GM23338 (cell line): ENCODE data around the gene DAZAP1. TPM values are rescaled to one million over a fixed set of nuclear protein-coding genes. Genes with fewer than 3 reads are reported as not detected.
A peak's percentile ranks its signal among the peaks of the same experiment; 100 is the strongest.

ENCODE experiments used
- ATAC-seq: fragments of 200-7000 bp; cut with Tn5 transposase; 3 replicates; pipeline ENCODE4 v1.9.1; 2020
- DNase-seq: peaks from one replicate; pipeline ENCODE4 v3.0.0-alpha.2; 2015; ENCODE audit warnings: low spot score
- H2AFZ ChIP-seq: fragments of 200-600 bp; sonication (generic); 2 replicates; pipeline ENCODE4 v1.8.0; 2016; ENCODE audit warnings: antibody characterized with exemption, mild to moderate bottlenecking, moderate library complexity
- H3F3A ChIP-seq: fragments of 200-600 bp; sonication (generic); replicated peaks from 2 replicates; pipeline ENCODE4 v1.8.0; 2017; ENCODE audit warnings: antibody characterized with exemption, mixed run types, low read depth
- H3K27ac ChIP-seq: fragments of 200-600 bp; sonication (generic); 2 replicates; pipeline ENCODE4 v1.6.1; 2016; ENCODE audit warnings: low read depth
- H3K27me3 ChIP-seq: fragments of 200-600 bp; sonication (generic); 2 replicates; pipeline ENCODE4 v1.8.0; 2016; ENCODE audit warnings: mild to moderate bottlenecking, mixed run types, moderate library complexity; ENCODE audit not compliant: insufficient read depth
- H3K36me3 ChIP-seq: fragments of 200-600 bp; sonication (generic); 2 replicates; pipeline ENCODE4 v1.8.0; 2016; ENCODE audit warnings: mild to moderate bottlenecking; ENCODE audit not compliant: insufficient read depth
- H3K4me1 ChIP-seq: fragments of 200-600 bp; sonication (generic); 2 replicates; pipeline ENCODE4 v1.8.0; 2016; ENCODE audit warnings: mild to moderate bottlenecking, moderate library complexity; ENCODE audit not compliant: insufficient read depth
- H3K4me2 ChIP-seq: fragments of 200-600 bp; sonication (generic); 2 replicates; pipeline ENCODE4 v1.7.1; 2017; ENCODE audit warnings: mixed run types
- H3K4me3 ChIP-seq: fragments of 200-600 bp; sonication (generic); 2 replicates; pipeline ENCODE4 v1.6.1; 2016; ENCODE audit warnings: mixed run types
- H3K79me2 ChIP-seq: fragments of 200-600 bp; sonication (generic); replicated peaks from 2 replicates; pipeline ENCODE4 v1.8.0; 2017; ENCODE audit warnings: mild to moderate bottlenecking; ENCODE audit not compliant: insufficient read depth
- H3K9me2 ChIP-seq: fragments of 200-600 bp; sonication (generic); 2 replicates; pipeline ENCODE4 v1.8.0; 2017; ENCODE audit not compliant: insufficient read depth
- H4K20me1 ChIP-seq: fragments of 200-600 bp; sonication (generic); replicated peaks from 2 replicates; pipeline ENCODE4 v1.8.0; 2017; ENCODE audit warnings: mild to moderate bottlenecking; ENCODE audit not compliant: insufficient read depth
- H3K27ac Mint-ChIP-seq: 2 replicates; pipeline ENCODE4 v1.8.0; 2020; ENCODE audit warnings: inconsistent platforms, mild to moderate bottlenecking, moderate library complexity, mixed read lengths
- H3K27me3 Mint-ChIP-seq: 3 replicates; pipeline ENCODE4 v1.8.0; 2022; ENCODE audit warnings: low read depth, mild to moderate bottlenecking, moderate library complexity, mixed read lengths, inconsistent platforms; ENCODE audit not compliant: insufficient read depth, poor library complexity
- H3K36me3 Mint-ChIP-seq: 3 replicates; pipeline ENCODE4 v1.8.0; 2021; ENCODE audit warnings: low read depth, mild to moderate bottlenecking, inconsistent platforms, moderate library complexity, mixed read lengths
- H3K4me1 Mint-ChIP-seq: 3 replicates; pipeline ENCODE4 v1.8.0; 2020; ENCODE audit warnings: mild to moderate bottlenecking, inconsistent platforms, mixed read lengths
- H3K4me3 Mint-ChIP-seq: 3 replicates; pipeline ENCODE4 v1.8.0; 2021; ENCODE audit warnings: moderate library complexity, mild to moderate bottlenecking, inconsistent platforms, mixed read lengths
- H3K9me3 Mint-ChIP-seq: 3 replicates; pipeline ENCODE4 v1.8.0; 2020; ENCODE audit warnings: moderate library complexity, mild to moderate bottlenecking, inconsistent platforms, mixed read lengths
- CREB1 ChIP-seq: fragments of 250-450 bp; sonication (Bioruptor Pico); IDR thresholded peaks from 2 replicates; pipeline ENCODE4 v1.5.0; 2020; ENCODE audit warnings: low read depth, mild to moderate bottlenecking, moderate library complexity
- CTCF ChIP-seq, 2 experiments: fragments of 200-600 bp in 1 of 2; sonication (generic) in 1 of 2; conservative IDR thresholded peaks; 2 replicates each; pipeline versions ENCODE4 v1.5.1 to v1.6.1; 2016 to 2017; ENCODE audit warnings: antibody characterized with exemption in 2 of 2, low read depth in 2 of 2, mild to moderate bottlenecking in 2 of 2, moderate library complexity in 1 of 2
- ETS1 ChIP-seq: IDR thresholded peaks from 2 replicates; pipeline ENCODE4 v1.6.1; 2016; ENCODE audit warnings: antibody characterized with exemption
- EZH2 ChIP-seq: fragments of 200-600 bp; sonication (generic); IDR thresholded peaks from one replicate; pipeline ENCODE4 v1.8.0; 2017; ENCODE audit warnings: antibody characterized with exemption, mild to moderate bottlenecking, low read depth; ENCODE audit not compliant: unreplicated experiment
- EZH2phosphoT487 ChIP-seq: fragments of 200-600 bp; sonication (generic); IDR thresholded peaks from one replicate; pipeline ENCODE4 v1.8.1; 2018; ENCODE audit warnings: antibody characterized with exemption; ENCODE audit not compliant: unreplicated experiment
- JUNB ChIP-seq: IDR thresholded peaks from one replicate; pipeline ENCODE4 v1.6.1; 2016; ENCODE audit warnings: antibody characterized with exemption; ENCODE audit not compliant: unreplicated experiment
- NANOG ChIP-seq: IDR thresholded peaks from 2 replicates; pipeline ENCODE4 v1.6.1; 2016; ENCODE audit warnings: antibody characterized with exemption, borderline replicate concordance
- POLR2AphosphoS5 ChIP-seq: IDR thresholded peaks from 2 replicates; pipeline ENCODE4 v1.6.1; 2016; ENCODE audit warnings: antibody characterized with exemption, low read depth
- STAT1 ChIP-seq: IDR thresholded peaks from one replicate; pipeline ENCODE4 v1.6.1; 2016; ENCODE audit warnings: antibody characterized with exemption; ENCODE audit not compliant: unreplicated experiment
- ZNF331 ChIP-seq: fragments of 250-450 bp; sonication (Bioruptor Pico); IDR thresholded peaks from 2 replicates; pipeline ENCODE4 v1.5.0; 2020; ENCODE audit warnings: low read depth, mild to moderate bottlenecking, moderate library complexity
- polyA plus RNA-seq: library from polyadenylated mRNA; unstranded; fragments of >200 nt; fragmentation: Nextera tagmentation; extraction: Ambion mirVana; gene quantifications from 2 replicates; pipeline ENCODE4 v1.2.1, GENCODE V29; 2016
- total RNA-seq: library from RNA; depleted of rRNA; stranded (reverse); fragments of >200 nt; shearing (Covaris generic); gene quantifications from 2 replicates; pipeline ENCODE4 v1.2.3, GENCODE V29; 2014
- TF ChIP-seq, protein P1 (sequence below): fragments of 250-450 bp; sonication (Bioruptor Pico); IDR thresholded peaks from 2 replicates; pipeline ENCODE4 v1.5.0; 2020; ENCODE audit warnings: mild to moderate bottlenecking, moderate library complexity

DAZAP1 gene
- total and polyA plus RNA-seq, 2 experiments from 2014 or later, result 44.1 to 194 TPM

- Histone ChIP-seq H3K4me2 (no peak overlapping the region), H3K4me1 (peaks cover 28% of the 10 kb centered on the region), H3F3A (peaks cover 35% of the 10 kb centered on the region), H3K27ac (no peak overlapping the region), H4K20me1 (peaks cover 55% of the 10 kb centered on the region), H3K9me2 (no peaks in the 10 kb centered on the region), H3K79me2 (peaks cover 93% of the 10 kb centered on the region), H3K27me3 (no peaks in the 10 kb centered on the region), H3K36me3 (peaks cover 26% of the 10 kb centered on the region), H3K4me3 (no peak overlapping the region), H2AFZ (no peak overlapping the region)
- DNase-seq (no peak), ATAC-seq (no peak)
- Mint-ChIP-seq H3K4me3 (no peak overlapping the region), H3K36me3 (peaks cover 65% of the 10 kb centered on the region), H3K4me1 (peaks cover 54% of the 10 kb centered on the region), H3K27me3 (peaks cover 28% of the 10 kb centered on the region), H3K27ac (0 out of 2 replicates have a peak overlapping the region, but pooled peaks have one; percentile 73), H3K9me3 (no peaks in the 10 kb centered on the region)
- TF ChIP-seq NANOG (no peak), ETS1 (no peak), STAT1 (no peak), EZH2 (no peak), JUNB (no peak), CTCF (conservative IDR thresholded peaks at IDR 0.05; ENCODE audit: low read depth in 2 of 2) (no peak), ZNF331 (CRISPR knock-in tag) (no peak), EZH2phosphoT487 (no peak), POLR2AphosphoS5 (no peak), CREB1 (no peak)
- TF ChIP-seq, protein P1, sequence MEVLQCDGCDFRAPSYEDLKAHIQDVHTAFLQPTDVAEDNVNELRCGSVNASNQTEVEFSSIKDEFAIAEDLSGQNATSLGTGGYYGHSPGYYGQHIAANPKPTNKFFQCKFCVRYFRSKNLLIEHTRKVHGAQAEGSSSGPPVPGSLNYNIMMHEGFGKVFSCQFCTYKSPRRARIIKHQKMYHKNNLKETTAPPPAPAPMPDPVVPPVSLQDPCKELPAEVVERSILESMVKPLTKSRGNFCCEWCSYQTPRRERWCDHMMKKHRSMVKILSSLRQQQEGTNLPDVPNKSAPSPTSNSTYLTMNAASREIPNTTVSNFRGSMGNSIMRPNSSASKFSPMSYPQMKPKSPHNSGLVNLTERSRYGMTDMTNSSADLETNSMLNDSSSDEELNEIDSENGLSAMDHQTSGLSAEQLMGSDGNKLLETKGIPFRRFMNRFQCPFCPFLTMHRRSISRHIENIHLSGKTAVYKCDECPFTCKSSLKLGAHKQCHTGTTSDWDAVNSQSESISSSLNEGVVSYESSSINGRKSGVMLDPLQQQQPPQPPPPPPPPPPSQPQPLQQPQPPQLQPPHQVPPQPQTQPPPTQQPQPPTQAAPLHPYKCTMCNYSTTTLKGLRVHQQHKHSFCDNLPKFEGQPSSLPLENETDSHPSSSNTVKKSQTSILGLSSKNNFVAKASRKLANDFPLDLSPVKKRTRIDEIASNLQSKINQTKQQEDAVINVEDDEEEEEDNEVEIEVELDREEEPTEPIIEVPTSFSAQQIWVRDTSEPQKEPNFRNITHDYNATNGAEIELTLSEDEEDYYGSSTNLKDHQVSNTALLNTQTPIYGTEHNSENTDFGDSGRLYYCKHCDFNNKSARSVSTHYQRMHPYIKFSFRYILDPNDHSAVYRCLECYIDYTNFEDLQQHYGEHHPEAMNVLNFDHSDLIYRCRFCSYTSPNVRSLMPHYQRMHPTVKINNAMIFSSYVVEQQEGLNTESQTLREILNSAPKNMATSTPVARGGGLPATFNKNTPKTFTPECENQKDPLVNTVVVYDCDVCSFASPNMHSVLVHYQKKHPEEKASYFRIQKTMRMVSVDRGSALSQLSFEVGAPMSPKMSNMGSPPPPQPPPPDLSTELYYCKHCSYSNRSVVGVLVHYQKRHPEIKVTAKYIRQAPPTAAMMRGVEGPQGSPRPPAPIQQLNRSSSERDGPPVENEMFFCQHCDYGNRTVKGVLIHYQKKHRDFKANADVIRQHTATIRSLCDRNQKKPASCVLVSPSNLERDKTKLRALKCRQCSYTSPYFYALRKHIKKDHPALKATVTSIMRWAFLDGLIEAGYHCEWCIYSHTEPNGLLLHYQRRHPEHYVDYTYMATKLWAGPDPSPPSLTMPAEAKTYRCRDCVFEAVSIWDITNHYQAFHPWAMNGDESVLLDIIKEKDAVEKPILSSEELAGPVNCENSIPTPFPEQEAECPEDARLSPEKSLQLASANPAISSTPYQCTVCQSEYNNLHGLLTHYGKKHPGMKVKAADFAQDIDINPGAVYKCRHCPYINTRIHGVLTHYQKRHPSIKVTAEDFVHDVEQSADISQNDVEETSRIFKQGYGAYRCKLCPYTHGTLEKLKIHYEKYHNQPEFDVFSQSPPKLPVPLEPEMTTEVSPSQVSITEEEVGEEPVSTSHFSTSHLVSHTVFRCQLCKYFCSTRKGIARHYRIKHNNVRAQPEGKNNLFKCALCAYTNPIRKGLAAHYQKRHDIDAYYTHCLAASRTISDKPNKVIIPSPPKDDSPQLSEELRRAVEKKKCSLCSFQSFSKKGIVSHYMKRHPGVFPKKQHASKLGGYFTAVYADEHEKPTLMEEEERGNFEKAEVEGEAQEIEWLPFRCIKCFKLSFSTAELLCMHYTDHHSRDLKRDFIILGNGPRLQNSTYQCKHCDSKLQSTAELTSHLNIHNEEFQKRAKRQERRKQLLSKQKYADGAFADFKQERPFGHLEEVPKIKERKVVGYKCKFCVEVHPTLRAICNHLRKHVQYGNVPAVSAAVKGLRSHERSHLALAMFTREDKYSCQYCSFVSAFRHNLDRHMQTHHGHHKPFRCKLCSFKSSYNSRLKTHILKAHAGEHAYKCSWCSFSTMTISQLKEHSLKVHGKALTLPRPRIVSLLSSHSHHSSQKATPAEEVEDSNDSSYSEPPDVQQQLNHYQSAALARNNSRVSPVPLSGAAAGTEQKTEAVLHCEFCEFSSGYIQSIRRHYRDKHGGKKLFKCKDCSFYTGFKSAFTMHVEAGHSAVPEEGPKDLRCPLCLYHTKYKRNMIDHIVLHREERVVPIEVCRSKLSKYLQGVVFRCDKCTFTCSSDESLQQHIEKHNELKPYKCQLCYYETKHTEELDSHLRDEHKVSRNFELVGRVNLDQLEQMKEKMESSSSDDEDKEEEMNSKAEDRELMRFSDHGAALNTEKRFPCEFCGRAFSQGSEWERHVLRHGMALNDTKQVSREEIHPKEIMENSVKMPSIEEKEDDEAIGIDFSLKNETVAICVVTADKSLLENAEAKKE (CRISPR knock-in tag), result no peak
Measured at GRCh38 chr19:1418496-1418775, 11.1 kb downstream of the DAZAP1 start.
